ENCODE results near the gene CGB2. TPM values are rescaled to one million over a fixed set of nuclear protein-coding genes. Genes with fewer than 3 reads are reported as not detected.

Gene CGB2
- total and polyA plus RNA-seq, 2 of the 13 experiments (the other 11 are each of a cell fraction or from before 2014, with no cell fraction given): not detected

DNA sequence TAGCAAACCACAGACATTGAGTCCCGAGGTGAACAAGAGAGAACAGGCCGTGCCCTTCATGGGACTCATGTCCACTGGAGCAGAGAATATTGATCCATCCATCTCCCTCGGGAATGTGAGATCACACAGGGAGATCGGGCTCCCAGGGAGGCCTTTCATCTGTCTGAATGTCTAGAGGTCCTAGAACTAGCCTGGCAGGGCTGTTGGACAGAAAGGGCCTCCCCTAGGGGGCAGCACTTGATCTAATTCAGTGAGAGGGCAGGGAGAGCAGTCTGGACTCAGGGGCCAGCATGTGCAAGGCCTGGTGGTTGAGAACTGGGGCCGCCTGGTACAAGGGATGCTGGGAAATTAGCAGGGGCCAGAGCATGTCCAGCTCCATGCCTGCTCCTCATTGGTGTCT, 33.7 kb upstream of the CGB2 start (continued):
- TF ChIP-seq, protein P1, sequence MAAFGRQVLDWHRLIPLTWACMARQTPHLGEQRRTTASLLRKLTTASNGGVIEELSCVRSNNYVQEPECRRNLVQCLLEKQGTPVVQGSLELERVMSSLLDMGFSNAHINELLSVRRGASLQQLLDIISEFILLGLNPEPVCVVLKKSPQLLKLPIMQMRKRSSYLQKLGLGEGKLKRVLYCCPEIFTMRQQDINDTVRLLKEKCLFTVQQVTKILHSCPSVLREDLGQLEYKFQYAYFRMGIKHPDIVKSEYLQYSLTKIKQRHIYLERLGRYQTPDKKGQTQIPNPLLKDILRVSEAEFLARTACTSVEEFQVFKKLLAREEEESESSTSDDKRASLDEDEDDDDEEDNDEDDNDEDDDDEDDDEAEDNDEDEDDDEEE (CRISPR knock-in tag; IDR thresholded peaks at IDR 0.05): no peak
- TF ChIP-seq FOXP1 (IDR thresholded peaks at IDR 0.05) (no peak), FOXP1 (CRISPR knock-in tag; IDR thresholded peaks at IDR 0.05) (no peak), ZNF317 (CRISPR knock-in tag; IDR thresholded peaks at IDR 0.05) (no peak), ZC3H4 (CRISPR knock-in tag; IDR thresholded peaks at IDR 0.05; ENCODE audit: borderline replicate concordance) (no peak), ZNF530 (CRISPR knock-in tag; IDR thresholded peaks at IDR 0.05; ENCODE audit: low read depth) (no peak), FIP1L1 (IDR thresholded peaks at IDR 0.05; ENCODE audit: borderline replicate concordance, insufficient read depth, low read depth, low read length) (no peak), ZNF670 (CRISPR knock-in tag; IDR thresholded peaks at IDR 0.05; ENCODE audit: borderline replicate concordance) (no peak), NFRKB (IDR thresholded peaks at IDR 0.05) (no peak), SP4 (CRISPR knock-in tag; IDR thresholded peaks at IDR 0.05) (no peak), HNRNPH1 (optimal IDR thresholded peaks at IDR 0.05; ENCODE audit: low read depth, low read length) (no peak), STAG1 (CRISPR knock-in tag; IDR thresholded peaks at IDR 0.05) (peak; percentile 39)
- TF ChIP-seq, protein P2, sequence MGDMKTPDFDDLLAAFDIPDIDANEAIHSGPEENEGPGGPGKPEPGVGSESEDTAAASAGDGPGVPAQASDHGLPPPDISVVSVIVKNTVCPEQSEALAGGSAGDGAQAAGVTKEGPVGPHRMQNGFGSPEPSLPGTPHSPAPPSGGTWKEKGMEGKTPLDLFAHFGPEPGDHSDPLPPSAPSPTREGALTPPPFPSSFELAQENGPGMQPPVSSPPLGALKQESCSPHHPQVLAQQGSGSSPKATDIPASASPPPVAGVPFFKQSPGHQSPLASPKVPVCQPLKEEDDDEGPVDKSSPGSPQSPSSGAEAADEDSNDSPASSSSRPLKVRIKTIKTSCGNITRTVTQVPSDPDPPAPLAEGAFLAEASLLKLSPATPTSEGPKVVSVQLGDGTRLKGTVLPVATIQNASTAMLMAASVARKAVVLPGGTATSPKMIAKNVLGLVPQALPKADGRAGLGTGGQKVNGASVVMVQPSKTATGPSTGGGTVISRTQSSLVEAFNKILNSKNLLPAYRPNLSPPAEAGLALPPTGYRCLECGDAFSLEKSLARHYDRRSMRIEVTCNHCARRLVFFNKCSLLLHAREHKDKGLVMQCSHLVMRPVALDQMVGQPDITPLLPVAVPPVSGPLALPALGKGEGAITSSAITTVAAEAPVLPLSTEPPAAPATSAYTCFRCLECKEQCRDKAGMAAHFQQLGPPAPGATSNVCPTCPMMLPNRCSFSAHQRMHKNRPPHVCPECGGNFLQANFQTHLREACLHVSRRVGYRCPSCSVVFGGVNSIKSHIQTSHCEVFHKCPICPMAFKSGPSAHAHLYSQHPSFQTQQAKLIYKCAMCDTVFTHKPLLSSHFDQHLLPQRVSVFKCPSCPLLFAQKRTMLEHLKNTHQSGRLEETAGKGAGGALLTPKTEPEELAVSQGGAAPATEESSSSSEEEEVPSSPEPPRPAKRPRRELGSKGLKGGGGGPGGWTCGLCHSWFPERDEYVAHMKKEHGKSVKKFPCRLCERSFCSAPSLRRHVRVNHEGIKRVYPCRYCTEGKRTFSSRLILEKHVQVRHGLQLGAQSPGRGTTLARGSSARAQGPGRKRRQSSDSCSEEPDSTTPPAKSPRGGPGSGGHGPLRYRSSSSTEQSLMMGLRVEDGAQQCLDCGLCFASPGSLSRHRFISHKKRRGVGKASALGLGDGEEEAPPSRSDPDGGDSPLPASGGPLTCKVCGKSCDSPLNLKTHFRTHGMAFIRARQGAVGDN (CRISPR knock-in tag; IDR thresholded peaks at IDR 0.05): peak; percentile 59
- TF ChIP-seq, protein P3, sequence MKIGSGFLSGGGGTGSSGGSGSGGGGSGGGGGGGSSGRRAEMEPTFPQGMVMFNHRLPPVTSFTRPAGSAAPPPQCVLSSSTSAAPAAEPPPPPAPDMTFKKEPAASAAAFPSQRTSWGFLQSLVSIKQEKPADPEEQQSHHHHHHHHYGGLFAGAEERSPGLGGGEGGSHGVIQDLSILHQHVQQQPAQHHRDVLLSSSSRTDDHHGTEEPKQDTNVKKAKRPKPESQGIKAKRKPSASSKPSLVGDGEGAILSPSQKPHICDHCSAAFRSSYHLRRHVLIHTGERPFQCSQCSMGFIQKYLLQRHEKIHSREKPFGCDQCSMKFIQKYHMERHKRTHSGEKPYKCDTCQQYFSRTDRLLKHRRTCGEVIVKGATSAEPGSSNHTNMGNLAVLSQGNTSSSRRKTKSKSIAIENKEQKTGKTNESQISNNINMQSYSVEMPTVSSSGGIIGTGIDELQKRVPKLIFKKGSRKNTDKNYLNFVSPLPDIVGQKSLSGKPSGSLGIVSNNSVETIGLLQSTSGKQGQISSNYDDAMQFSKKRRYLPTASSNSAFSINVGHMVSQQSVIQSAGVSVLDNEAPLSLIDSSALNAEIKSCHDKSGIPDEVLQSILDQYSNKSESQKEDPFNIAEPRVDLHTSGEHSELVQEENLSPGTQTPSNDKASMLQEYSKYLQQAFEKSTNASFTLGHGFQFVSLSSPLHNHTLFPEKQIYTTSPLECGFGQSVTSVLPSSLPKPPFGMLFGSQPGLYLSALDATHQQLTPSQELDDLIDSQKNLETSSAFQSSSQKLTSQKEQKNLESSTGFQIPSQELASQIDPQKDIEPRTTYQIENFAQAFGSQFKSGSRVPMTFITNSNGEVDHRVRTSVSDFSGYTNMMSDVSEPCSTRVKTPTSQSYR (CRISPR knock-in tag; IDR thresholded peaks at IDR 0.05; ENCODE audit: borderline replicate concordance): no peak
- TF ChIP-seq, protein P4, sequence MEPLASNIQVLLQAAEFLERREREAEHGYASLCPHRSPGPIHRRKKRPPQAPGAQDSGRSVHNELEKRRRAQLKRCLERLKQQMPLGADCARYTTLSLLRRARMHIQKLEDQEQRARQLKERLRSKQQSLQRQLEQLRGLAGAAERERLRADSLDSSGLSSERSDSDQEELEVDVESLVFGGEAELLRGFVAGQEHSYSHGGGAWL (CRISPR knock-in tag; IDR thresholded peaks at IDR 0.05): no peak
- TF ChIP-seq, protein P5, sequence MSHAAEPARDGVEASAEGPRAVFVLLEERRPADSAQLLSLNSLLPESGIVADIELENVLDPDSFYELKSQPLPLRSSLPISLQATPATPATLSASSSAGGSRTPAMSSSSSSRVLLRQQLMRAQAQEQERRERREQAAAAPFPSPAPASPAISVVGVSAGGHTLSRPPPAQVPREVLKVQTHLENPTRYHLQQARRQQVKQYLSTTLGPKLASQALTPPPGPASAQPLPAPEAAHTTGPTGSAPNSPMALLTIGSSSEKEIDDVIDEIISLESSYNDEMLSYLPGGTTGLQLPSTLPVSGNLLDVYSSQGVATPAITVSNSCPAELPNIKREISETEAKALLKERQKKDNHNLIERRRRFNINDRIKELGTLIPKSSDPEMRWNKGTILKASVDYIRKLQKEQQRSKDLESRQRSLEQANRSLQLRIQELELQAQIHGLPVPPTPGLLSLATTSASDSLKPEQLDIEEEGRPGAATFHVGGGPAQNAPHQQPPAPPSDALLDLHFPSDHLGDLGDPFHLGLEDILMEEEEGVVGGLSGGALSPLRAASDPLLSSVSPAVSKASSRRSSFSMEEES (CRISPR knock-in tag; IDR thresholded peaks at IDR 0.05): no peak
- TF ChIP-seq, protein P6, sequence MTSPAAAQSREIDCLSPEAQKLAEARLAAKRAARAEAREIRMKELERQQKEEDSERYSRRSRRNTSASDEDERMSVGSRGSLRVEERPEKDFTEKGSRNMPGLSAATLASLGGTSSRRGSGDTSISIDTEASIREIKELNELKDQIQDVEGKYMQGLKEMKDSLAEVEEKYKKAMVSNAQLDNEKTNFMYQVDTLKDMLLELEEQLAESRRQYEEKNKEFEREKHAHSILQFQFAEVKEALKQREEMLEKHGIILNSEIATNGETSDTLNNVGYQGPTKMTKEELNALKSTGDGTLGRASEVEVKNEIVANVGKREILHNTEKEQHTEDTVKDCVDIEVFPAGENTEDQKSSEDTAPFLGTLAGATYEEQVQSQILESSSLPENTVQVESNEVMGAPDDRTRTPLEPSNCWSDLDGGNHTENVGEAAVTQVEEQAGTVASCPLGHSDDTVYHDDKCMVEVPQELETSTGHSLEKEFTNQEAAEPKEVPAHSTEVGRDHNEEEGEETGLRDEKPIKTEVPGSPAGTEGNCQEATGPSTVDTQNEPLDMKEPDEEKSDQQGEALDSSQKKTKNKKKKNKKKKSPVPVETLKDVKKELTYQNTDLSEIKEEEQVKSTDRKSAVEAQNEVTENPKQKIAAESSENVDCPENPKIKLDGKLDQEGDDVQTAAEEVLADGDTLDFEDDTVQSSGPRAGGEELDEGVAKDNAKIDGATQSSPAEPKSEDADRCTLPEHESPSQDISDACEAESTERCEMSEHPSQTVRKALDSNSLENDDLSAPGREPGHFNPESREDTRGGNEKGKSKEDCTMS (CRISPR knock-in tag; conservative IDR thresholded peaks at IDR 0.05): no peak
